Stimulated activated CD8-positive, alpha-beta memory T cell treated with anti-CD3 and anti-CD28 coated beads, Interleukin-4, amount 100 ng/mL, for 1 hour (primary cell): ENCODE results near the gene LRFN3.
"Not testable (repeated sequence)": the region's sequence is repeated elsewhere in the genome, so short reads cannot be mapped to it uniquely, and the experiment has no call there.

ENCODE experiments used
- DNase-seq, 2 donors: peaks; one replicate each; pipeline ENCODE4 v3.0.0-alpha.2; 2020; ENCODE audit warnings: low read depth in 2 of 2, low spot score in 1 of 2

LRFN3 gene

DNA sequence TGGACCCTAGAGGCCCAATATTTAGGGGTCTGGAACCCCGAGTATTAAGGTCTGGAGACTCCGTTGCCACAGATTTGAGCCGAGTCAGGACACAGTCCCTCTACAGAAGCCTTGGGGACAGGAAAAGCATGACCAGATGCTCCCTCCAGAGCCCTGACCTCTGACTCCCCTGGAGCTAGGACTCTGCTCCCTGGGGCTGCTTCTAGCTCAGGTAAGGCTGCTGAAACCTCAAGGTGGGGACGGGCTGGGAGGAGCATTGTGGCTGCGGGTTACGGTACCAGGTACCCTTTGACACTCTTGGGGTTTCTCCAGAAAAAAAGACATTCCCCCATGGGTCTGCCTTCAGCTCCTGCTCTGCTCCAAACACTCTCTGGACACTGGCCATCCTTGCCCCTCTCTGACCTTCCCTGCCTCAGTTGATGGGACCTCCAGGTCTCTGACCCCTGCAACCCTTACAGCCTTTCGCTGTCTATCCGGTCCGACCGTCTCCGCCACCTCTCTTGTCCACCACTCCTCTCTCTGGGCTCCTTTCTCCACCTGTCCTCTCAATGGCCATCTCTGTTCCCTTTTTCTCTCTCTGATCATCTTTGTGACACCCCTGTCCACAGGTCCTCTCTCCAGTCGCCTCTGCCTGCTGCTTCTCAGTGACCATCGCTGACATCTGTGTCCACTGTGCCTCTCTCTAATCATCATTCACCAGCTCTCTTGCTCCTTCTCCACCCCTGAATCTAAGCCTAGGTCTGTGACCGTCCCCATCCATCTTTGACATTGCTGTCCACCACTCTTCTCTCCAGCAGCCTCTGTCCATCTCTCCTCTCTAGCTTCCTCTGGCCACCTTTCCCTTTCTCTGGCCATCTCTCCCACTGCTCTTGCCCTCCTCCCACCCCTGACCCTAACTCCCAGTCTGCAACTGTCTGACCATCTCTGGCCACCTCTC is 1.4 kb downstream of the LRFN3 start:
- no peak for DNase-seq

DNA sequence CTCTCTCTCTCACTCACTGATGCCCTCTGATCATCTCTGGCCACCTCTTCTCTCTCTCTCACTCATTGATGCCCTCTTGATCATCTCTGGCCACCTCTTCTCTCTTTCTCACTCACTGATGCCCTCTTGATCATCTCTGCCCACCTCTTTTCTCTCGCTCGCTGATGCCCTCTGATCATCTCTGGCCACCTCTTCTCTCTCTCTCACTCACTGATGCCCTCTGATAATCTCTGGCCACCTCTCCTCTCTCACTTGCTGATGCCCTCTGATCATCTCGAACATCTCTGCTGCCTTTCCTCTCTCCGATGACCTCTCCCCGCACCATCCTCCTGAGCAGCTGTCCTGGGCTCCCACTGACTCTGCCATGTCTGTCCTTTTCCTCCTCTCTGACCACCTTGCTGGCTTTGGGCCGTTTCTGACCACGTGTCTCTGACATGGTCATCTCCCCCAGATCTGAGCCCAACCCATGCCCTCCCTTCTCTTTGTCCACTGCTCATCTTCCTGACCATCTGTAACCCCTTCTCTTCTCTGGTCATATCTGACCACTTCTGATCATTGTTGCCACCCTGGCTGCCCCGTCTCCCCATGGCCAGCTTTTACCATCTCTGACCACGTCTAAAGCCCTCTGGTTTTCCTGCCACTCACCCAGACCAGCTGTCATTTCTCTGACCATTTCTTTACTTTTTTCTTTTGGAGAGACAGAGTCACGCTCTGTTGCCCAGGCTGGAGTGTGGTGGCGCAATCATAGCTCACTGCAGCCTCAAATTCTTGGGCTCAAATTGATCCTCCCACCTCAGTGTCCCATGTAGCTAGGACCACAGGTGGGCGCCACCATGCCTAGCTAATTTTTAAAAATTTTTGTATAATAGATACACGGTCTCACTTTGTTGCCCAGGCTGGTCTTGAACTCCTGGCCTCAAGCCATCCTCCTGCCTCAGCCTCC is 2.4 kb downstream of the LRFN3 start:
- DNase-seq: no peak

DNA sequence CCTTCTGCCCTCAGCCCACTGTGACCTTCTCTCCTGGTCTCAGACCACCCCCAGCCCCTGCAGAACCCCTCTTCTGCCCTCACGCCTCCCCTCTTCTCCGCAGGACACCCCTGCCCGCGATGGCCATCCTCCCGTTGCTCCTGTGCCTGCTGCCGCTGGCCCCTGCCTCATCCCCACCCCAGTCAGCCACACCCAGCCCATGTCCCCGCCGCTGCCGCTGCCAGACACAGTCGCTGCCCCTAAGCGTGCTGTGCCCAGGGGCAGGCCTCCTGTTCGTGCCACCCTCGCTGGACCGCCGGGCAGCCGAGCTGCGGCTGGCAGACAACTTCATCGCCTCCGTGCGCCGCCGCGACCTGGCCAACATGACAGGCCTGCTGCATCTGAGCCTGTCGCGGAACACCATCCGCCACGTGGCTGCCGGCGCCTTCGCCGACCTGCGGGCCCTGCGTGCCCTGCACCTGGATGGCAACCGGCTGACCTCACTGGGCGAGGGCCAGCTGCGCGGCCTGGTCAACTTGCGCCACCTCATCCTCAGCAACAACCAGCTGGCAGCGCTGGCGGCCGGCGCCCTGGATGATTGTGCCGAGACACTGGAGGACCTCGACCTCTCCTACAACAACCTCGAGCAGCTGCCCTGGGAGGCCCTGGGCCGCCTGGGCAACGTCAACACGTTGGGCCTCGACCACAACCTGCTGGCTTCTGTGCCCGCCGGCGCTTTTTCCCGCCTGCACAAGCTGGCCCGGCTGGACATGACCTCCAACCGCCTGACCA is 3.3 kb downstream of the LRFN3 start:
- no peak for DNase-seq

DNA sequence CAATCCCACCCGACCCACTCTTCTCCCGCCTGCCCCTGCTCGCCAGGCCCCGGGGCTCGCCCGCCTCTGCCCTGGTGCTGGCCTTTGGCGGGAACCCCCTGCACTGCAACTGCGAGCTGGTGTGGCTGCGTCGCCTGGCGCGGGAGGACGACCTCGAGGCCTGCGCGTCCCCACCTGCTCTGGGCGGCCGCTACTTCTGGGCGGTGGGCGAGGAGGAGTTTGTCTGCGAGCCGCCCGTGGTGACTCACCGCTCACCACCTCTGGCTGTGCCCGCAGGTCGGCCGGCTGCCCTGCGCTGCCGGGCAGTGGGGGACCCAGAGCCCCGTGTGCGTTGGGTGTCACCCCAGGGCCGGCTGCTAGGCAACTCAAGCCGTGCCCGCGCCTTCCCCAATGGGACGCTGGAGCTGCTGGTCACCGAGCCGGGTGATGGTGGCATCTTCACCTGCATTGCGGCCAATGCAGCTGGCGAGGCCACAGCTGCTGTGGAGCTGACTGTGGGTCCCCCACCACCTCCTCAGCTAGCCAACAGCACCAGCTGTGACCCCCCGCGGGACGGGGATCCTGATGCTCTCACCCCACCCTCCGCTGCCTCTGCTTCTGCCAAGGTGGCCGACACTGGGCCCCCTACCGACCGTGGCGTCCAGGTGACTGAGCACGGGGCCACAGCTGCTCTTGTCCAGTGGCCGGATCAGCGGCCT is 4.1 kb downstream of the LRFN3 start:
- no peak for DNase-seq

DNA sequence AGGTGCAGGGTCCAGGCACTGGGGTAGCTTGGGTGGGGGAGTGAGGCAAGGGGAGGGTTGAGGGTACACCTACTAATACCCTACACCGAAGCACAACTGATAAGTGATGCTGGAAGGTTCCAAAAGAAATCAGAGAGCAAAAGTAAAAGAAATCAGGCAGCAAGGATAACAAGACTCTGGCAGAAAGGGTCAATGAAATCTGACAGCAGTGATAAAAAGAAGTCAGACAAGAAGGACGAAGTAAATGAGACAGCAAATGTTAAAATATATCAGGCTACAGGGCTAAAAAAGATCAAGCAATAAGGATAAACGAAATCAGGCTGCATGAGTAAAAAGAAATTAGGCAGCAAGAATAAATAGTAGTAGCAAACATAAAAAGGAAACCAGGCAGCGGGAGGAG is 4.7 kb downstream of the LRFN3 start:
- no peak for DNase-seq

DNA sequence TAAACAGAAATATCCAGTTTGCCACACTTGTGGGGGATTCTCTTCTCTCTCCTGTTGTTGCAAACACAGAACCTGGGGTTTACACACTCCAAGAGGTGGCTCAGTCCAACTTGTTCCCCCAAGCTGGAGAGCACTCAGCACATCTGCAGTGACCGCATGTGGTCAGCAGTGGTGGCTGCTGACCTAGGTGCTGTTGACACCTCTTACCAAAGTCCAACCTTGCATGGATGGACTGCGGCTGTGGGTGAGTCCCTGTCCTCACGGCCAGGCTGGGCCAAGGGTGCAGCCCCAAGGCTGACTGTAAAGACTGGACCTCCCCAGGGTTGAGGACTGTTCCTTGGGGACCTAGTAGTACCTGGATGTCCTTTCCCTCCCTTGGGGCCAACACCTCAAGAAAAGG is 6.1 kb downstream of the LRFN3 start:
- DNase-seq: no peak

DNA sequence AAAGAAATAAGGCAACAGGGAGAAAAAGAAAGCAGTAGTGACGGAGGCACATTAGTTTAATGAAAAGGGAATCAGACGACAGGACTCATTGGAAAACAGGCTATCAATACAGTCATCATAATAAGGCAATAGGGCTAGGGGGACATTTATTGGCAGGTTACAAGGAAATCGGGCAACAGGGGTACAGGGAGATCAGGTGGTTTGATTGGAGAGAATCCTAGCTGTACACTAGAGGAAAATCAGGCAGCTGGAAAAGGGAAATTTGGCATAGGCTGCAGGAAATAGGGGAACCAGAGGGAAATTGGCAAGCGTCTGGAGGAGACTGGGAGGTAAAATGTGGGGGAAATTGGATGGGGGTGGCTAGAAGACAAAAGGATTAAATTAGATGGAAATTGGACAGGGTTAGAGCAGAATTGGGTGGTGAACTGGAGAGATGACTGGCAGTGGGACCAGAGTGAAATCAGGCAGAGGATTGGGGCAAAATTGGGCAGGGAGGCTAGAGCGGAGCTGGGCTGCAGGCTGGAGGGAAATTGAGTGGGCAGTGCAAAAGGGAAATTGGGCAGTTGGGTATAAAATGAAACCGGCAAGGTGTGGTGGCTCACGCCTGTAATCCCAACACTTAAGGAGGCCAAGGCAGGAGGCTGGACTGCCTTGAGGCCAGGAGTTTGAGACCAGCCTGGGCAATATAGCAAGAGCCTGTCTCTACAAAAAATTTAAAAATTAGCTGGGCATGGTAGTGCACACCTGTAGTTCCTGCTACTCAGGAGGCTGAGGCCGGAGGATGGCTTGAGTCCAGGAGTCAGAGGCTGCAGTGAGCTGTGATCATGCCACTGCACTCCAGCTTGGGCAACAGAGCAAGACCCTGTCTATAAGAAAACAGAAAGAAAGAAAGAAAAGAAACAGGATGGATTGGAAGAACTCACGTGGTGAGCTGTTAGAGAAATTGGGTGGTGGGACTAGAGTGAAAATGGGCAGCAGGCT is 7.4 kb downstream of the LRFN3 start:
- no peak for DNase-seq

DNA sequence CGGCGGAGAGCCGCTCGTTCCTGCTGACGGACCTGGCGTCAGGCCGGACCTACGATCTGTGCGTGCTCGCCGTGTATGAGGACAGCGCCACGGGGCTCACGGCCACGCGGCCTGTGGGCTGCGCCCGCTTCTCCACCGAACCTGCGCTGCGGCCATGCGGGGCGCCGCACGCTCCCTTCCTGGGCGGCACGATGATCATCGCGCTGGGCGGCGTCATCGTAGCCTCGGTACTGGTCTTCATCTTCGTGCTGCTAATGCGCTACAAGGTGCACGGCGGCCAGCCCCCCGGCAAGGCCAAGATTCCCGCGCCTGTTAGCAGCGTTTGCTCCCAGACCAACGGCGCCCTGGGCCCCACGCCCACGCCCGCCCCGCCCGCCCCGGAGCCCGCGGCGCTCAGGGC is 8.4 kb downstream of the LRFN3 start:
- no peak for DNase-seq

DNA sequence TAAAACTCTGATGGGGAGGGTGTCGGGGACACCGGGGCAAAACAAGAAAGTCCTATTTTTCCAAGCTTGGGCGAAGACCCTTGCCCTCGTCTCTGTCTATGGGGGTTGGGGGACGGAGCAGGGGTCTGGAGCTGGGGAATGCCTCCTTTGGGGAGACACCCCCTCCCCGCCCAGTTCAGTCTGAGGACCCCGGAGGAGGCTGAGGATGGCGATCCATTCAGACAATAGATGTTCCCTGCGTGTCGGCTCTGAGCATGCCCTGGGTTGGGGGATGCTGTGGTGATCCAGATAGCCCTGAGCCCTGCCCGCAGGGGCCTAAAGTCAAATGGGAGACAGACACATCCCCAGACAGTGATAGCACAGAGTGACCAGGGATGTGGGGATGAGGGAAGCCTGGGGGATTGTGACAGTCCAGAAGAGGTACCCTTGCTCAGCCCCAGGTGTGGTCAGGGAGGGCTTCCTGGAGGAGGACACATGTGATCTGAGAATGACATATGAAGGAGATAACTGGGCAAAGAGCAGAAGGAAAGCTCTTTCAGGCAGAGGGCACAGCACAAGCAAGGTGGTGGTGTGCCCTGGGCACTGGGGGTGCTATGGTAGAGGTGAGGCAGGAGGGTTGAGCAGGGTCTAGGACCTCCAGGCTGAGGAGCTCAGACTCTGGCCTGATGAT is 9.1 kb downstream of the LRFN3 start:
- no peak for DNase-seq

DNA sequence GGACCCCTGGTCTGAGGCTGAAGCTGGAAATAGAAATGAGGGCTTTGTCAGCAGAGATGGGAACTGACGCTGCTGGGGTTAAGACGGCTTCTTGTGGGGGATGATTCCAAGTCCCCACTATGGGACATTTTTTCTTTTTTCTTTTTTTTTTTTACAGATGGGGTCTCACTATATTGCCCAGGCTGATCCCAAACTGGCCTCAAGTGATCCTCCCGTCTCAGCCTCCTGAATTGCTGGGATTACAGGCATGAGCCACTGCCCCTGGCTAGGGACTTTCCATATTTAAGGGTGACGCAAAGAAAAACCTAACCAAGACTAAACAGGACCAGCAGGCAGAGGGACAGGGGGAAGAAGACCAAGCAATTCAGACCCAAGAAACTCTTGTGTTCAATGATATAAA is 10.0 kb downstream of the LRFN3 start:
- no peak for DNase-seq

DNA sequence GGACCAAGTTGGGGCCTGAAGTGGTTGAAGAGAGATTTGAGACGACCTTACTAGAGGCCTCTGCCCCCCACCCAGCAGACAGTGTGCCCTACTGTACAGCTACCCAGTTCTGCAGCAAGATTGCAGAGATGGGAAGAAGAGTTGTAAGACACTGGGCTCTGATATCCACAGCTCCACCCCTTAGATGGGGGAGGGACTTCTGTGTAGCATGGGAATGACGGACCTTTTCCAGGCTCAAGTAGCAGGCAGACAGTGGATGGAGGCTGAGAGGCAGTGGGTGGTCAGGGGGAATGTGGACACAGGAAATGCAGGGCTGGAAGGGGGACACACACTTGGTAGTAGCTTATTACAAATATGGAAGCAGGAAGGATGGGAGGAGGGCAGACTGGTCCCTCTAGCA is 13.0 kb downstream of the LRFN3 start:
- no peak for DNase-seq

DNA sequence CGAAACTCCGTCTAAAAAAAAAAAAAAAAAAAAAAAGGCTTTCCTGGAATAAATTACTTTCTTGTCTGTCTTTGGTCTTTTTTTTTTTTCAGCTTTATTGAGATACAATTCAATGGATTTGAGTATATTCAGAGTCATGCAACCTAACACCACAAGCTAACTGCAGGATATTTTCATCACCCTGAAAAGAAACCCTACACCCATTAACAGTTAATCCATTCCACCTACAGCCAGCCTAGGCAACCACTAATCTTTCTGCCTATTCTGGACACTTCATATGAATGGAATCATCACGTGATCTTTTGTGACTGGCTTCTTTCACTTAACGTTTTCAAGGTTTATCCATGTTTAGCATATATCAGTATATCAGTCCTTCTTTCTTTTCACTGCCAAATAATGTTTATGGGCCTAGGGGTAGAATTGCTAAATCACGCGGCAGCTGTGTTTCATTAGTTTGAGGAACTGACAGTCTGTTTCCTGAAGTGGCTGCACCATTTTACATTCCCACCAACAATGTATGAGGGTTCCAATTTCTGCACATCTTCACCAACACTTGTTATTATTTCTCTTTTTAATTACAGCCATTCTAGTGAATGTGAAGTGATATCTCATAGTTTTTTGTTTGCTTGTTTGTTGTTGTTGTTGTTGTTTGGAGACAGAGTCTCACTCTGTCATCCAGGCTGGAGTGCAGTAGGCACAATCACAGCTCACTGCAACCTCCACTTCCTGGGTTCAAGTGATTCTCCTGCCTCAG is 19.9 kb downstream of the LRFN3 start:
- no peak for DNase-seq

DNA sequence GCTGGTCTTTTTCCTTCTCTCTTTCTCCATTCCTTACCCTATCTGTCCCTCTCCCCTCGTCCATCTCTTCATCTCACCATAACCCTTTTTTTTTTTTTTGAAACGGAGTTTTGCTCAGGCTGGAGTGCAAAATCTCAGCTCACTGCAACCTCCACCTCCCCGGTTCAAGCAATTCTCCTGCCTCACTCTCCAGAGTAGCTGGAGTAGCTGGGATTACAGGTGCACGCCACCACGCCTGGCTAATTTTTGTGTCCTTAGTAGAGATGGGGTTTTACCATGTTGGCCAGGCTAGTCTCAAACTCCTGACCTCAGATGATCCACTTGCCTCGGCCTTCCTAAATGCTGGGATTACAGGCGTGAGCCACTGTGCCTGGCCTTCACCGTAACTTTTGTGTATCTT is 21.2 kb downstream of the LRFN3 start:
- not testable (repeated sequence) for DNase-seq

DNA sequence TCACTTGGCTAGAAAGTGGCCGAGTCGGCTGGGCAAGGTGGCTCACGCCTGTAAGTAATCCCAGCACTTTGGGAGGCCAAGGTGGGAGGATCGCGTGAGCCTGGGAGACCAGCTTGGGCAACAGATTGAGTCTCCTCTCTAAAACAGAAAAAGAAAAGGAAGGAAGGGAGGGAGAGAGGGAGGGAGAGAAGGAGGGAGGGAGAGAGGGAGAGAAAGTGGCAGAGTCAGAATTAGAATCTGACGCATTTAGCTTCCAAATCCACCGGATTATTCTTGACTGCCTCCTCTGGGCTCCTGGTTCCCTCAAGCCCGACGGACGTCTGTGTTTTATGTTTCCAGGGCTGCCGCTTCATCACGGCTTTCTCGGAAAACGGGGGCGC is 22.5 kb downstream of the LRFN3 start:
- no peak for DNase-seq

DNA sequence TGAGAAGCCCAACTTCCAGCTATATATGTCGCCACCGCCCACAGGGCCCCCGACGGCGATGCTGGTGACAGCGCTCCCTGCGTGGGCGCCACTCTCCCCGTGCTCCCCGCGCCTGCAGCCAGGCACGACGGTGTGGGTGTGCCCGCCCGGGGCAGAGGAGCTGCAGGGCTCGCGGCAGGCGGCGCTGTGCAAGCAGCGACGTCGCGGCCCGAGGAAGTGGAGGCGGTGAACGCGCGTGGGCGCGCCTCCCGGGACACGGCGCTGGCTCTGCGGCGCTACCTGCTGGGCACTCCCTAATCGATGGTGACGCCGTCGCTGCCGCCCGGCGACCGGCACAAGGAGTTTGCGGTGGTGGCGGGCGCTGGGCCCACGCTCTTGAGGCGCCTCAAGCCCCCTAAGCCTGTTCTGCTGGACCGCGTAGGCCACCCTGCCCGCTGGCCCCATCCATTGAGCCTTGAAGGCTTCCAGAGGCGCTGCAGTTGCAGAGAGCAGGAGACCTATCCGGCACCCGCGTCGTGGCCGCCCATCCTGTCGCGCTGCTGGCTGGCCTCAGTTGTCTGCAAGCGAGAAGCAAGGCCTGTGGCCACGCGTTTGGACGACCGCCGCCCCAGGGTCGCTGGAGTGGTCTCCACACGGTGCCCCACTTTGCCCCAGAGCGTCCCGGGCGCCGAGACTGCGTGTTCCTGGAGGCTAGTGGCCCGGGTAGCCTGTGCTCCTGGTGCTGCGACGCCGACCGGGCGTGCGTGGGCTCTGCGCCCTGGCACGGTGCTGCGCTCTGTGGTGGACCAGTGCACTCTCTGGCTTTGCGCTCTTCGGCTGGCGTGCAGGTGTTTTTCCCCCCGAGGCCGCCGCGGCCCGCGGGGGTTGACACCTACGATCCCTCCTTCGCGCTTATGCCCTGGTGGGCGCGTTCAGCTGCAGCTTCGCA is 23.1 kb downstream of the LRFN3 start:
- DNase-seq: peak; percentile 53 to 68

DNA sequence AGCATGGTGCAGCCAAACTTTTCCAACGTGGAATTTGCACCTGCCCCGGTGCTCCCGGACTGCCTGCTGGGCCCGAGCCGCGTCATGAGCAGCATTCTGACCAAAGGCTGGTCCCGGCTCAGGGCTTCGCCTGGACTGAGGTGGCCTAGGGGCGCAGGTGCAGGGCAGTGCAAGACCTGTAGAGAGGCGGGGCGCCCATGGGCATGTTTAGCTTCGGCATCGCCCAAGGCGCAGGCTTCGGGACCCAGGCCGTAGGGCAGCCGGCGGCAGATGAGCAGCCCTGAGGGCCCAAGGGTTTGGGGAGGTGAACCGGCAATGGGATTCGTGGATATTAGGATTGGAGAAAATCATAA is 23.8 kb downstream of the LRFN3 start:
- DNase-seq: no peak

DNA sequence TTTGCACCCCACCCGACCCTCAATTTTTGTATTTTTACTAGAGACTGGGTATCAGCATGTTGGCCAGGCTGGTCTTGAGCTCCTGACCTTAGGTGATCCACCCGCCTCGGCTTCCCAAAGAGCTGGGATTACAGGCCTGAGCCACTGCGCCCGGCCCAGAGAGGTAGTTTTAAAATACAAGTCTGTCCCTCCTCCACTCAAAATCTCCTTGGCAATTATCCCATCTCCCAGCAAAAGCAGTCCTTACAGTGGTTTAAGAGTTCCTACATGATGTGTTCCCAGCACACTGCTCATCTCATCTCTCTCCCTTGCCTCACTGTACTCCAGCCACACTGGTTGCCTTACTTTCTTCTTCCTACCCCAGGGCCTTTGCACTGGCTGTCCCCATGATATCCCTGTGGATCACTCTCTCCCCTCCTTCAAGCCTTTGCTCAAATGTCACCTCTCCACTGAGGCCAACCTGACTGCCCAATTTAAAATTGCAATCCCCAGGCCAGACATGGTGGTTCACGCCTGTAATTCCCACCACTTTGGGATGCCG is 24.3 kb downstream of the LRFN3 start:
- DNase-seq: no peak
